ENCODE measurements around the gene ARGLU1.

Gene ARGLU1

DNA sequence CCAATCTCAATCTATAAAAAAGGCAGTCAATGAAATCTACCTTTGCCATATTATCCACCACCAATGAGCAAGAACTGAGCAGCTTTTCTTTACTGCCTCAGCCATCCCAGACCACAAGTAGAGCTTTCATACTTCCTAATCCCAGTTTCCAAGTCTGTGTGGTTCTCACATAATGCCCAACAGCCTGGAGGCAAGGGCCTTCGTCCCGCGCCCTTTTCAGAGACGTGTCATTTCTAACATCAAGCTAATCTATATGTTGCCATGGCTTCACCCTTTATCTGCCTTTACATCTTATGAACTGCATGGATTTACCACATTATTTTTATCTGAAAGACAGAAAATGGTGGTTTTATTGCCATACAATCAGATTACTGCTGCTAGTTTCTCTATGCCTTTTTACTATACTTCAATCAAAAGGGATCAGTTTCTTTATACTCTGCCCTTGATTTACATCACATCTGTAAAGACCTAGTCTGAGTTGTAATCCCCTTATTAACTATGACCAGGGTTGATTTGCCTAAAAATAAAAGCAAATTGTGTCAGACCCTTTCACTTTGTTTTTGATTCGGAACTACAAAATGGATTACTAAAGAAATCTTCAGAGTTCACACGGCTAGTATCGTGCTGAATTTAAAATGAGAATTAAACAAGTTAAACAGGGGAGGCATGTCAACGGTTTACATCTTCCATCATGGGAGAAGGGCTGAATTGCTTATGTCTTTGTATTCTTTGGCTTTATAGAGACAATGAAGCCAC lies 38.3 kb downstream of the ARGLU1 start:
- Mint-ChIP-seq H3K9me3 (no peaks in the 10 kb centered on the region), H3K4me3 (no peak overlapping the region), H3K4me1 (ENCODE audit: low read depth) (peaks cover 15% of the 10 kb centered on the region), H3K36me3 (ENCODE audit: low read depth) (no peaks in the 10 kb centered on the region), H3K27me3 (ENCODE audit: low read depth) (peaks cover 64% of the 10 kb centered on the region), H3K27ac (no peak overlapping the region)

- Mint-ChIP-seq H3K4me3 (no peak overlapping the region), H3K27me3 (ENCODE audit: low read depth) (peaks cover 63% of the 10 kb centered on the region), H3K27ac (no peak overlapping the region), H3K9me3 (no peaks in the 10 kb centered on the region), H3K36me3 (ENCODE audit: low read depth) (no peaks in the 10 kb centered on the region), H3K4me1 (ENCODE audit: low read depth) (peaks cover 13% of the 10 kb centered on the region)
Measured at GRCh38 chr13:106528718-106529414, 39.1 kb downstream of the ARGLU1 start.

GRCh38 chr13:106527826-106528225 lies 40.1 kb downstream of the ARGLU1 start:
- H3K9me3 Mint-ChIP-seq = no peaks in the 10 kb centered on the region
- no peaks in the 10 kb centered on the region for H3K36me3 Mint-ChIP-seq (ENCODE audit: low read depth)
- H3K27me3 Mint-ChIP-seq (ENCODE audit: low read depth) = peaks cover 52% of the 10 kb centered on the region
- H3K4me3 Mint-ChIP-seq = no peak overlapping the region
- H3K27ac Mint-ChIP-seq = no peak overlapping the region
- H3K4me1 Mint-ChIP-seq (ENCODE audit: low read depth) = peaks cover 5% of the 10 kb centered on the region

- H3K27ac Mint-ChIP-seq = no peak overlapping the region
- H3K4me3 Mint-ChIP-seq = no peak overlapping the region
- no peaks in the 10 kb centered on the region for H3K36me3 Mint-ChIP-seq (ENCODE audit: low read depth)
- no peaks in the 10 kb centered on the region for H3K9me3 Mint-ChIP-seq
- peaks cover under 1% of the 10 kb centered on the region for H3K4me1 Mint-ChIP-seq (ENCODE audit: low read depth)
- peaks cover 48% of the 10 kb centered on the region for H3K27me3 Mint-ChIP-seq (ENCODE audit: low read depth)
Measured at GRCh38 chr13:106527445-106527801, 40.5 kb downstream of the ARGLU1 start.

DNA sequence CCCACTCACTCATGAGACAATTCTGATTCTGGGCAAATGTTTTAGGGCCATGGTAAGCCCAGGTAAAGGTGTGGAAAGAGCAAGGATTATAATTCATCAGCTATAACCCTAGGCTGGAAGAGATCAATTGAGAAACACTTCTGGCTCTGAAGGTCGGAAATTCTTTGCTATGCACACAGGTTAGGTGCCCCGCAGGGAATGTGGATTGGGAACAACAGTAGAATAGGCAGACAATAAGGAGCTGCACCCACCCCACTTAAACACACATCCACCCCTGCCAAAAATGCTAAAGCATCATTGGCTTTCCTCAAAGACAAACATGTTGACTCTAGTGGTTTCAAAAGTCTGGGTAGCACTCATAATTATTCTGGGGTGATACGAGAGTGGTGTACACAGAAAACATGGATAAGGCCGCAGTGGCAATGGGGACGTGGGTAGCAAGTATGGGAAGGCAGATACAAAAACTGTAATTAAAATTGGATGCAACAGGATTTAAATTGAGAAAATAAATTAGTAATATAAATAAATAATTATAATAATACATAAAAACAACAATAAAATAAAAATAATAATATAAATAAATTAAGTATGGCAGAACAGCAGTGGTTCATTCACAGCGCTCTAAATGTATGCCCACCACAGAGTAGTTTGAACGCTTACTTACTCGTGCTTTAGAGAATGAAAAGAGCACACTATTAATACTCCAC lies 41.0 kb downstream of the ARGLU1 start:
- no peaks in the 10 kb centered on the region for H3K9me3 Mint-ChIP-seq
- peaks cover 44% of the 10 kb centered on the region for H3K27me3 Mint-ChIP-seq (ENCODE audit: low read depth)
- no peak overlapping the region for H3K27ac Mint-ChIP-seq

DNA sequence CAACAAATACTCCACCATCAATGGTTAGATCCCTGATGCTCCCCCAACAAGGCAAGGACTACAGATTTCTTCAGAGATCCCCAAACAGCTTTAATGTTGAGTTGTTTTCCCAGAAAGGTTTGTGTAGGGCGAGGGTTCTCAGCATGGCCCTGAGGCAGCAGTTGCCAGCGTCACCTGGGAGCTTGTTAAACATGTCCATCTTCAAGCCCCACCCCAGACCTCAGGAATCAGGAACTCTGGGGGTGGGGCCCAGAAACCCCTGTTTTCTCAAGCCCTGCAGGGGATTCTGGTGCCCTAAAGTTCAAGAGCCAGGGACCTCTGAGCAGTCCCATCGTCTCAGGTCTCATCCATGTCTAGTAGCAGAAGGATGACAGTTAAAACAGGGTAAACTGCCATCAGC lies 42.1 kb downstream of the ARGLU1 start:
- no peaks in the 10 kb centered on the region for H3K9me3 Mint-ChIP-seq
- H3K36me3 Mint-ChIP-seq (ENCODE audit: low read depth) = no peaks in the 10 kb centered on the region
- H3K4me3 Mint-ChIP-seq = no peak overlapping the region
- H3K27me3 Mint-ChIP-seq (ENCODE audit: low read depth) = peaks cover 37% of the 10 kb centered on the region
- no peak overlapping the region for H3K27ac Mint-ChIP-seq
- no peaks in the 10 kb centered on the region for H3K4me1 Mint-ChIP-seq (ENCODE audit: low read depth)

More for the DNA sequence above, 41.0 kb downstream of the ARGLU1 start:
- no peaks in the 10 kb centered on the region for H3K36me3 Mint-ChIP-seq (ENCODE audit: low read depth)
- no peak overlapping the region for H3K4me3 Mint-ChIP-seq
- H3K4me1 Mint-ChIP-seq (ENCODE audit: low read depth) = no peaks in the 10 kb centered on the region

GRCh38 chr13:106524108-106524507 lies 43.8 kb downstream of the ARGLU1 start:
- H3K9me3 Mint-ChIP-seq = no peaks in the 10 kb centered on the region
- H3K4me3 Mint-ChIP-seq = no peak overlapping the region
- peaks cover 27% of the 10 kb centered on the region for H3K27me3 Mint-ChIP-seq (ENCODE audit: low read depth)
- no peaks in the 10 kb centered on the region for H3K4me1 Mint-ChIP-seq (ENCODE audit: low read depth)
- H3K36me3 Mint-ChIP-seq (ENCODE audit: low read depth) = no peaks in the 10 kb centered on the region
- no peak overlapping the region for H3K27ac Mint-ChIP-seq

- Mint-ChIP-seq H3K36me3 (ENCODE audit: low read depth) (no peaks in the 10 kb centered on the region), H3K9me3 (no peaks in the 10 kb centered on the region), H3K4me3 (no peak overlapping the region), H3K4me1 (ENCODE audit: low read depth) (no peaks in the 10 kb centered on the region), H3K27ac (no peak overlapping the region), H3K27me3 (ENCODE audit: low read depth) (peaks cover 26% of the 10 kb centered on the region)
Measured at GRCh38 chr13:106523576-106523975, 44.4 kb downstream of the ARGLU1 start.

- Mint-ChIP-seq H3K36me3 (ENCODE audit: low read depth) (no peaks in the 10 kb centered on the region), H3K27ac (no peak overlapping the region), H3K4me3 (no peak overlapping the region), H3K27me3 (ENCODE audit: low read depth) (peaks cover 20% of the 10 kb centered on the region), H3K4me1 (ENCODE audit: low read depth) (no peaks in the 10 kb centered on the region), H3K9me3 (no peaks in the 10 kb centered on the region)
Measured at GRCh38 chr13:106522898-106523525, 44.9 kb downstream of the ARGLU1 start.

GRCh38 chr13:106522112-106522705 lies 45.7 kb downstream of the ARGLU1 start:
- Mint-ChIP-seq H3K9me3 (no peaks in the 10 kb centered on the region), H3K27ac (no peak overlapping the region), H3K27me3 (ENCODE audit: low read depth) (peaks cover 14% of the 10 kb centered on the region), H3K4me1 (ENCODE audit: low read depth) (no peaks in the 10 kb centered on the region), H3K4me3 (no peak overlapping the region), H3K36me3 (ENCODE audit: low read depth) (no peaks in the 10 kb centered on the region)

GRCh38 chr13:106521095-106521799 lies 46.7 kb downstream of the ARGLU1 start:
- no peaks in the 10 kb centered on the region for H3K36me3 Mint-ChIP-seq (ENCODE audit: low read depth)
- no peak overlapping the region for H3K27ac Mint-ChIP-seq
- H3K4me3 Mint-ChIP-seq = no peak overlapping the region
- no peaks in the 10 kb centered on the region for H3K9me3 Mint-ChIP-seq
- H3K4me1 Mint-ChIP-seq (ENCODE audit: low read depth) = no peaks in the 10 kb centered on the region
- H3K27me3 Mint-ChIP-seq (ENCODE audit: low read depth) = peaks cover 14% of the 10 kb centered on the region

GRCh38 chr13:106520251-106521054 lies 47.5 kb downstream of the ARGLU1 start:
- H3K9me3 Mint-ChIP-seq = no peaks in the 10 kb centered on the region
- no peak overlapping the region for H3K27ac Mint-ChIP-seq
- H3K4me1 Mint-ChIP-seq (ENCODE audit: low read depth) = no peaks in the 10 kb centered on the region
- H3K27me3 Mint-ChIP-seq (ENCODE audit: low read depth) = peaks cover 14% of the 10 kb centered on the region
- no peak overlapping the region for H3K4me3 Mint-ChIP-seq
- H3K36me3 Mint-ChIP-seq (ENCODE audit: low read depth) = no peaks in the 10 kb centered on the region

DNA sequence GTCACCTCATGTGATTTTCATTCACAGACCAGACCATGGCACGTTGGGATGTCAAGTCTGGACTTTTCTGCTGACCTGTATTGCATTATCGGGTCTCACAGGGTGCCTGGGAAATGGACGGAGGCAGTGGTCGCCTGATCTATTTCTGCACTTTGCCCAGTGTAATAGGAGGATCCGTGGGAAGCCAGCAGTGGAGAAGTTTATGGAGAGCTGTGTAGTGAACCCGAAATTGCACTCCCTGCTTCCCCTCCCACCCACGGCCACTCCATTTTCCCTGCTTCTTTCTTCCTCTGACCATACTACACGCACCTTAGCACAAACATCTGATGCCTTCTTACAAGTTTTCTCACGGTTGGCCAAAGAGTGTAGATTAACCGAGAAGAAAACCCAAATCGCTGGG lies 49.4 kb downstream of the ARGLU1 start:
- Mint-ChIP-seq H3K27me3 (ENCODE audit: low read depth) (peaks cover 25% of the 10 kb centered on the region), H3K27ac (no peak overlapping the region), H3K4me1 (ENCODE audit: low read depth) (no peaks in the 10 kb centered on the region), H3K4me3 (no peak overlapping the region), H3K9me3 (no peaks in the 10 kb centered on the region), H3K36me3 (ENCODE audit: low read depth) (no peaks in the 10 kb centered on the region)
